ENCODE measurements around the gene OLA1.

GRCh38 chr2:174066871-174067270 lies 181.5 kb downstream of the OLA1 start:
- TF ChIP-seq CTCF (IDR thresholded peaks at IDR 0.05): no peak
- TF ChIP-seq POLR2A (IDR thresholded peaks at IDR 0.05): no peak

Data from esophagus squamous epithelium (tissue), 4 donors.